HepG2 (cell line): ENCODE results near the gene ATG7. TPM values are rescaled to one million over a fixed set of nuclear protein-coding genes. Genes with fewer than 3 reads are reported as not detected.

Experiments used
- ATAC-seq: fragments of 200-7000 bp; cut with Tn5 transposase; 3 replicates; pipeline ENCODE4 v1.9.1; 2020; ENCODE audit warnings: mild to moderate bottlenecking, moderate library complexity
- BruUV-seq: library from RNA; stranded (reverse); fragments of 400-500 nt; replicated peaks from 2 replicates; lab custom pipeline; 2021; lab: Mats Ljungman, UMichigan
- CTCF ChIA-PET: fragments of 300-600 bp; formaldehyde crosslinking; extraction: SDS; loops from one replicate; lab custom pipeline; 2021; ENCODE audit warnings: low total read pairs, inconsistent platforms, low intra/inter-chr PET ratio; lab: Yijun Ruan, JAX
- POLR2A ChIA-PET: fragments of 350-600 bp; sonication (Branson Sonifier 250); formaldehyde crosslinking; loops from one replicate; lab custom pipeline; 2020; ENCODE audit warnings: antibody characterized with exemption, inconsistent platforms; lab: Yijun Ruan, JAX
- DNase-seq: peaks from one replicate; pipeline ENCODE4 v3.0.0-alpha.2; 2015; ENCODE audit warnings: low spot score
- FAIRE-seq: peaks from 3 replicates; lab custom pipeline; 2011; peaks lifted over from hg19 to GRCh38; lab: Jason Lieb, UNC
- H2AFZ ChIP-seq: one replicate; pipeline ENCODE4 v1.6.1; 2011; ENCODE audit warnings: low read length, inconsistent platforms
- H3K27ac ChIP-seq: fragments of 300-600 bp; 3 replicates; pipeline ENCODE4 v1.8.0; 2011; ENCODE audit warnings: mixed run types, mild to moderate bottlenecking, mixed read lengths, low read length, inconsistent platforms; ENCODE audit not compliant: insufficient read depth; ENCODE audit errors: extremely low read length
- H3K27me3 ChIP-seq, 2 experiments: fragments of 200-600 bp in 1 of 2; 2 replicates in 1 of 2; 3 replicates in 1 of 2; pipeline versions ENCODE4 v1.6.0 to v1.8.0; 2011; ENCODE audit warnings: low read length in 2 of 2, mild to moderate bottlenecking in 2 of 2, moderate library complexity in 2 of 2, inconsistent platforms in 1 of 2; ENCODE audit not compliant: insufficient read depth in 2 of 2, control insufficient read depth in 1 of 2
- H3K36me3 ChIP-seq, 2 experiments: fragments of 200-600 bp in 1 of 2; replicated peaks in 1 of 2; 2 replicates in 1 of 2; 3 replicates in 1 of 2; pipeline versions ENCODE4 v1.5.1 to v1.8.0; 2011; ENCODE audit warnings: low read length in 2 of 2, inconsistent platforms in 1 of 2; ENCODE audit not compliant: insufficient read depth in 2 of 2, control insufficient read depth in 1 of 2
- H3K4me1 ChIP-seq: 2 replicates; pipeline ENCODE4 v1.5.1; 2012; ENCODE audit warnings: low read length, inconsistent platforms; ENCODE audit not compliant: insufficient read depth
- H3K4me2 ChIP-seq: 2 replicates; pipeline ENCODE4 v1.6.0; 2011; ENCODE audit warnings: low read depth, low read length, inconsistent platforms
- H3K4me3 ChIP-seq, 3 experiments: fragments of 200-600 bp in 1 of 3; sonication (generic), shearing (Covaris generic) in 1 of 3; replicated peaks in 1 of 3; 2 replicates each; pipeline ENCODE4 v1.5.1; 2011 to 2016; ENCODE audit warnings: low read length in 3 of 3, inconsistent platforms in 2 of 3, low read depth in 2 of 3, mild to moderate bottlenecking in 2 of 3, control low read depth in 1 of 3, mixed read lengths in 1 of 3; ENCODE audit not compliant: insufficient read depth in 1 of 3
- H3K79me2 ChIP-seq: one replicate; pipeline ENCODE4 v1.6.1; 2011; ENCODE audit warnings: low read length, inconsistent platforms; ENCODE audit not compliant: insufficient read depth
- H3K9ac ChIP-seq: 2 replicates; pipeline ENCODE4 v1.6.0; 2011; ENCODE audit warnings: mild to moderate bottlenecking, low read depth, low read length, inconsistent platforms; ENCODE audit not compliant: insufficient read depth
- H3K9me3 ChIP-seq: 2 replicates; pipeline ENCODE4 v1.5.1; 2012; ENCODE audit warnings: mild to moderate bottlenecking, low read length
- H4K20me1 ChIP-seq: 2 replicates; pipeline ENCODE4 v1.6.0; 2011; ENCODE audit warnings: inconsistent platforms, mild to moderate bottlenecking, low read length, moderate library complexity; ENCODE audit not compliant: insufficient read depth
- ARHGAP35 ChIP-seq: sonication (generic); formaldehyde crosslinking; IDR thresholded peaks from 2 replicates; pipeline ENCODE4 v1.9.0; 2022; ENCODE audit warnings: mild to moderate bottlenecking, inconsistent platforms, moderate library complexity, missing genetic modification reagents, borderline replicate concordance
- CCDC6 ChIP-seq: sonication (generic); formaldehyde crosslinking; IDR thresholded peaks from 2 replicates; pipeline ENCODE4 v1.8.1; 2022; ENCODE audit warnings: mild to moderate bottlenecking, missing genetic modification reagents, moderate library complexity
- FOXO4 ChIP-seq: sonication (generic); formaldehyde crosslinking; conservative IDR thresholded peaks from 2 replicates; pipeline ENCODE4 v1.8.1; 2023; ENCODE audit warnings: missing genetic modification reagents
- HDAC6 ChIP-seq: fragments of 200-600 bp; sonication (generic); IDR thresholded peaks from 2 replicates; pipeline ENCODE4 v1.7.0; 2017; ENCODE audit warnings: mild to moderate bottlenecking, antibody characterized with exemption, low read length, low read depth
- HNF1B ChIP-seq: sonication (generic); formaldehyde crosslinking; IDR thresholded peaks from 2 replicates; pipeline ENCODE4 v1.5.1; 2020; ENCODE audit warnings: mild to moderate bottlenecking, moderate library complexity, missing genetic modification reagents
- ISX ChIP-seq: sonication (generic); formaldehyde crosslinking; conservative IDR thresholded peaks from 2 replicates; pipeline ENCODE4 v1.5.0; 2020; ENCODE audit warnings: missing genetic modification reagents
- KMT2B ChIP-seq: IDR thresholded peaks from 2 replicates; pipeline ENCODE4 v1.6.1; 2016; ENCODE audit warnings: missing genetic modification reagents, missing compliant biosample characterization
- MEIS2 ChIP-seq: sonication (generic); formaldehyde crosslinking; IDR thresholded peaks from 2 replicates; pipeline ENCODE4 v1.9.0; 2021; ENCODE audit warnings: mild to moderate bottlenecking, missing genetic modification reagents
- MTERF4 ChIP-seq: sonication (generic); formaldehyde crosslinking; IDR thresholded peaks from 2 replicates; pipeline ENCODE4 v1.8.0; 2023; ENCODE audit warnings: mild to moderate bottlenecking, missing genetic modification reagents
- MXD4 ChIP-seq: IDR thresholded peaks from 2 replicates; pipeline ENCODE4 v1.6.1; 2016; ENCODE audit warnings: mild to moderate bottlenecking, missing biosample characterization, missing genetic modification reagents
- NFE2L2 ChIP-seq: fragments of 150-350 bp; IDR thresholded peaks from 2 replicates; pipeline ENCODE4 v1.6.1; 2014; ENCODE audit warnings: low read length
- NR3C1 ChIP-seq: sonication (generic); formaldehyde crosslinking; IDR thresholded peaks from 2 replicates; pipeline ENCODE4 v1.4.0; 2020; ENCODE audit warnings: missing genetic modification reagents
- POLR2A ChIP-seq, 2 experiments: IDR thresholded peaks; 2 replicates each; pipeline ENCODE4 v1.6.1; 2011; ENCODE audit warnings: low read depth in 2 of 2, low read length in 2 of 2, mild to moderate bottlenecking in 1 of 2, moderate library complexity in 1 of 2; ENCODE audit not compliant: insufficient read depth in 1 of 2
- RELA ChIP-seq: sonication (generic); formaldehyde crosslinking; IDR thresholded peaks from 2 replicates; pipeline ENCODE4 v1.4.0; 2020; ENCODE audit warnings: missing genetic modification reagents
- SKI ChIP-seq: fragments of 450-650 bp; IDR thresholded peaks from one replicate; pipeline ENCODE4 v1.6.1; 2018; ENCODE audit warnings: mild to moderate bottlenecking; ENCODE audit not compliant: partially characterized antibody
- SNAI1 ChIP-seq: sonication (generic); formaldehyde crosslinking; IDR thresholded peaks from 2 replicates; pipeline ENCODE4 v1.5.0; 2020; ENCODE audit warnings: mild to moderate bottlenecking, missing genetic modification reagents, borderline replicate concordance
- U2AF1 ChIP-seq: fragments of 200-400 bp; formaldehyde crosslinking; optimal IDR thresholded peaks from 2 replicates; pipeline ENCODE3; 2017; ENCODE audit warnings: mild to moderate bottlenecking, low read depth, low read length
- ZBTB21 ChIP-seq: sonication (generic); formaldehyde crosslinking; IDR thresholded peaks from 2 replicates; pipeline ENCODE4 v1.4.0; 2020; ENCODE audit warnings: missing genetic modification reagents
- ZBTB33 ChIP-seq: sonication (generic); formaldehyde crosslinking; IDR thresholded peaks from 2 replicates; pipeline ENCODE4 v1.4.0; 2020; ENCODE audit warnings: missing genetic modification reagents
- ZNF264 ChIP-seq: sonication (generic); formaldehyde crosslinking; IDR thresholded peaks from 2 replicates; pipeline ENCODE4 v1.4.0; 2020; ENCODE audit warnings: missing genetic modification reagents
- ZNF331 ChIP-seq: sonication (generic); formaldehyde crosslinking; IDR thresholded peaks from 2 replicates; pipeline ENCODE4 v1.4.0; 2020; ENCODE audit warnings: missing genetic modification reagents
- ZNF557 ChIP-seq: sonication (generic); formaldehyde crosslinking; IDR thresholded peaks from 2 replicates; pipeline ENCODE4 v1.4.0; 2020; ENCODE audit warnings: missing genetic modification reagents
- ZNF891 ChIP-seq: sonication (generic); formaldehyde crosslinking; IDR thresholded peaks from 2 replicates; pipeline ENCODE4 v1.5.0; 2020; ENCODE audit warnings: mild to moderate bottlenecking, missing genetic modification reagents
- WGBS: methylation state at CpG from one replicate; pipeline ENCODE4 v1.1.6; 2017; ENCODE audit warnings: low lambda C conversion rate; 5-methylcytosine and 5-hydroxymethylcytosine counted together
- in situ Hi-C: cut with HindIII; loops from 2 replicates; pipeline ENCODE4 v1.10.0; 2017; ENCODE audit warnings: low pct_unique_long_range_greater_than_20kb; ENCODE audit not compliant: extremely low pct_ligation_motif_present
- intact Hi-C: fragments of 100-400 bp; cut with micrococcal nuclease; formaldehyde crosslinking; loops from one replicate; pipeline ENCODE4 v1.10.0; 2022; ENCODE audit not compliant: unreplicated experiment
- polyA plus RNA-seq, 8 experiments: library from polyadenylated mRNA; depleted of rRNA in 3 of 8; stranded (reverse) in 7 of 8; unstranded in 1 of 8; fragments of >200 nt; fragmentation: Illumina TruSeq in 4 of 8; extraction: Trizol in 4 of 8; gene quantifications; 2 replicates each; pipeline versions ENCODE4 v1.2.1 to v1.2.3, GENCODE V29; 2011 to 2016; ENCODE audit warnings: low read depth in 4 of 8, missing spikeins in 1 of 8, mixed read lengths in 1 of 8; ENCODE audit not compliant: insufficient read depth in 1 of 8
- total RNA-seq, 5 experiments: library from RNA; depleted of rRNA; stranded (reverse); fragments of >200 nt; fragmentation: Illumina TruSeq; extraction: Trizol; gene quantifications; 2 replicates each; pipeline ENCODE4 v1.2.3, GENCODE V29; 2016; ENCODE audit warnings: low read depth in 1 of 5

The ATG7 gene
- total and polyA plus RNA-seq, 2 of the 13 experiments (the other 11 are each of a cell fraction or from before 2014, with no cell fraction given), result 7.8 to 22.1 TPM

GRCh38 chr3:11510001-11510340, 237.8 kb downstream of the ATG7 start (continued):
- TF ChIP-seq KMT2B (CRISPR knock-in tag) (no peak), MXD4 (no peak), ZNF557 (CRISPR knock-in tag) (no peak), ISX (CRISPR knock-in tag) (no peak), MEIS2 (CRISPR knock-in tag) (no peak), U2AF1 (no peak), ZNF331 (CRISPR knock-in tag) (no peak), ZNF264 (CRISPR knock-in tag) (no peak), ZBTB33 (CRISPR knock-in tag) (no peak), NFE2L2 (no peak), NR3C1 (CRISPR knock-in tag) (no peak), MTERF4 (CRISPR knock-in tag) (no peak), SKI (no peak)
- TF ChIP-seq, all 625 proteins: peak for 0

GRCh38 chr3:11510356-11510755, 238.2 kb downstream of the ATG7 start:
- H3K9ac ChIP-seq, result no peak overlapping the region
- TF ChIP-seq RELA (CRISPR knock-in tag), result no peak
- TF ChIP-seq ZNF891 (CRISPR knock-in tag), result no peak
- TF ChIP-seq HDAC6, result no peak
- TF ChIP-seq ARHGAP35, result no peak
- TF ChIP-seq SNAI1 (CRISPR knock-in tag), result no peak
- no peak for TF ChIP-seq FOXO4 (CRISPR knock-in tag)
- TF ChIP-seq POLR2A (IDR thresholded peaks at IDR 0.05; ENCODE audit: insufficient read depth in 1 of 2, low read depth in 2 of 2, low read length in 2 of 2), result no peak
- no peak for TF ChIP-seq CCDC6 (CRISPR knock-in tag)
- no peak for TF ChIP-seq ZBTB21
- TF ChIP-seq HNF1B (CRISPR knock-in tag), result no peak
- TF ChIP-seq, all 625 proteins: peak for 0
- WGBS, result 95% methylated on average over 5 of the region's 5 CpGs
- FAIRE-seq (no peak), ATAC-seq (no peak), DNase-seq (no peak)
- Histone ChIP-seq H3K4me2 (no peak overlapping the region), H3K4me3 (no peak overlapping the region), H2AFZ (no peak overlapping the region), H3K79me2 (no peaks in the 10 kb centered on the region), H3K4me1 (peaks cover 36% of the 10 kb centered on the region), H3K27ac (no peak overlapping the region), H3K9me3 (no peaks in the 10 kb centered on the region), H3K36me3 (no peaks in the 10 kb centered on the region), H3K27me3 (no peaks in the 10 kb centered on the region), H4K20me1 (no peaks in the 10 kb centered on the region)
- in situ Hi-C loops (no loop called here), intact Hi-C loops (no loop called here)
- CTCF ChIA-PET, result no interaction called here
- no TSS peak for BruUV-seq
- POLR2A ChIA-PET, result no interaction called here
